Dermis blood vessel endothelial cell (primary cell): Measurements from ENCODE around the gene MT1F. TPM values are rescaled to one million over a fixed set of nuclear protein-coding genes. Genes with fewer than 3 reads are reported as not detected.
"Not testable (repeated sequence)": the region's sequence is repeated elsewhere in the genome, so short reads cannot be mapped to it uniquely, and the experiment has no call there.

Source experiments
- DNase-seq: peaks from one replicate; pipeline ENCODE4 v3.0.0; 2010
- total RNA-seq: library from RNA; depleted of rRNA; stranded (reverse); fragments of >200 nt; gene quantifications from 2 replicates; pipeline ENCODE4 v1.2.3, GENCODE V29; 2014

Gene MT1F
- total RNA-seq, 1 donor from 2014 or later = 0.34 TPM

- no peak for DNase-seq
Observed at GRCh38 chr16:56672761-56673536, 15.2 kb downstream of the MT1F start.

- peak; percentile 43 for DNase-seq
Observed at GRCh38 chr16:56673921-56674320, 16.2 kb downstream of the MT1F start.

DNA sequence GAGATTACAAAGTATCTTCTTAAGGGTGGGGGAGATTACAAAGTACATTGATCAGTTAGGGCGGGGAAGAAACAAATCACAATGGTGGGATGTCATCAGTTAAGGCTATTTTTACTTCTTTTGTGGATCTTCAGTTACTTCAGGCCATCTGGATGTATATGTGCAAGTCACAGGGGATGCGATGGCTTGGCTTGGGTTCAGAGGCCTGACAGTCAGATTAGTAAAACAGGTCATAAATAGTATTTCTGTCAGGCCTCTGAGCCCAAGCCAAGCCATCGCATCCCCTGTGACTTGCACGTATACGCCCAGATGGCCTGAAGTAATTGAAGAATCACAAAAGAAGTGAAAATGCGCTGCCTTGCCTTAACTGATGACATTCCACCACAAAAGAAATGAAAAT lies 16.8 kb downstream of the MT1F start:
- not testable (repeated sequence) for DNase-seq

DNA sequence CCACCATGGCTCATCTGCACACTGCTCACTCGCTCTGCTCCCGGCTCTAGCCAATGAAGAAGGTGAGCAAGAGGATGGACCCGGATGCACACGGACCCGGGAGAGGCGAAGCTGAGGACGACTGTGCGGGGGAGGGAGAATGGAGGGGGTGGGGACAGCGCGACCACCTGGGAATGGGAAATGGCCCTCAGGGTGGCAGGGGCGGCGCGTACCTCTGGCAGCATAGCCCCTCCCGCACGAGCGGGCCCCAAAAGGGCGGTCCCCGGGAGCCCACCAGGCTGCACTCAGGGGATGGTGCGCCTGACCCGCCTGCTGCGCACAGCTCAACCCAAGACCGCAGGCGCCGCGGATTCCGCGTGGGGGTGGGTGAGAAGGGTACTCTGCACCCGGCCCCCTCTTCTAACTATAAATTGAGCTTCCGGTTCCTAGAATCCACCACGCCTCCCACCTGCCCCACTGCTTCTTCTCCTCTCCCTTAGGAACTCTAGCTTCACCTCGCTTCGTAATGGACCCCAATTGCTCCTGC lies 18.0 kb downstream of the MT1F start:
- no peak for DNase-seq

DNA sequence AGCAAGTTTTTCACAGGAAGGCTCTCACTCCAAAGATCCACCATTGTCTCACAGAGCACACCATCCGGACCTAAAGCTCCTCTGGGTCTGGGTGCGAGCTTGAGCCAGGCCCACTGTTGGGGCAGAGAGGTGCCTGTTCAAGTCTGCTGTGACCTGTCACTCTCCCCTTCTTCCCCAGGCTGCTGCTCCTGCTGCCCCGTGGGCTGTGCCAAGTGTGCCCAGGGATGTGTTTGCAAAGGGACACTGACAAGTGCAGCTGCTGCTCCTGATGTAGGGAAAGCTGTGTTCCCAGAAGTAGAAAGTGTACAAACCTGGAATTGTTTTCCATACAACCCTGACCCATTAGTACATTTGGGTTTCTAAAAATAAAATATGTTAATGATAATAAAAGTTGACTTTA lies 19.7 kb downstream of the MT1F start:
- no peak for DNase-seq

GRCh38 chr16:56679078-56679730 lies 21.4 kb downstream of the MT1F start:
- no peak for DNase-seq

- no peak for DNase-seq
Observed at GRCh38 chr16:56679818-56680217, 22.1 kb downstream of the MT1F start.

DNA sequence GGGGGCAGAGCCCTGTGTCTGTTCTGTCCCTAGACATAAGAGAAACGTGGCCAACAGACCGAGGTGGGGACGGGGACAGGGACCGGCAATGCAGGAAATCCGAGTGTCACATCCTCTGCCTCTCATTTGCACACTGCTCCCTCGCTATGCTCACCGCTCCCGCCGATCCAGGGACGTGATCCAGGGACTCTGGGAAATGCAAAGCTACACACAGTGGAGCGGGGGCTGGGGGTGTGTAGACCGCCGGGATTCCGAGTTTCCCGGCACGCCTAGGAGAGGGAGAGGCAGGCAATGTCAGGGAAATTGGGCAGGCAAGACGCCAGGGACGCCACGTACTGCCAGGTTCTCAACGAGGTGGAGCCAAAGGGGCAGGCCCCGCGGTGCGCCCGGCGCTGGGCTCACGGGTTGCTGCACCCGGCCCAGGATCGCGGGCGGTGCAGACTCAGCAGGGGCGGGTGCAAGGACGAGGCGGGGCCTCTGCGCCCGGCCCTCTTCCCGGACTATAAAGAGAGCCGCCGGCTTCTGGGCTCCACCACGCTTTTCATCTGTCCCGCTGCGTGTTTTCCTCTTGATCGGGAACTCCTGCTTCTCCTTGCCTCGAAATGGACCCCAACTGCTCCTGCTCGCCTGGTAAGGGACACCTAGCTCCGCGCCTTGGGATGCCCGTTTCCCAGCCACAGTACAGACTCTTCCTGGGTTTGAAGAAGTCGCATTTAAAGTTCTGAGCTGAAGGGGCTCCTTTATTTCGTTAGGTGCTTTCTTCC lies 24.4 kb downstream of the MT1F start, which contains the start of gene MT1X:
MT1X (plus strand) TSS at position 532 of the 764 bp plus-strand sequence; CDS start at position 603, 71 bp downstream.
- DNase-seq = peak; percentile 83

GRCh38 chr16:56682703-56683397 lies 25.1 kb downstream of the MT1F start:
- no peak for DNase-seq

GRCh38 chr16:56683424-56684172 lies 25.8 kb downstream of the MT1F start:
- DNase-seq = no peak

- DNase-seq = no peak
Observed at GRCh38 chr16:56684256-56684925, 26.6 kb downstream of the MT1F start.

- no peak for DNase-seq
Observed at GRCh38 chr16:56684926-56685590, 27.3 kb downstream of the MT1F start.

DNA sequence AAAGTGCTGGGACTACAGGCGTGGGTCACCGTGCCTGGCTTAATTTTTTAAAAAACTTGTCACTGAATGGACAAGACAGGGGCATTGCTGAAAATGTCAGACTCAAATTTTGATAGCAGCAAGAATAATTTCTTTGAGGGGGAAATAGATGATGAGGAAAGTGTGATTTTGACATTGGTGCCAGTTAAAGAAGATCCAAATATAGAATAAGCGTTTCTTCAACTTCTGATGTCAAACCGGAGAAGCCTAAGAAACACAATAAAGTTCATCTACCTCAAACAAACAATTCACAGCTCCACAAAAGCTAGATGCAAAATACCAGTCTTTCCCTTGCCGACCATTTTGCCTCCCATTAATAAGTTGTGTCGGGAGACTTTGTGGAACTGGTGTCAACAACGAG lies 29.0 kb downstream of the MT1F start:
- DNase-seq = no peak

DNA sequence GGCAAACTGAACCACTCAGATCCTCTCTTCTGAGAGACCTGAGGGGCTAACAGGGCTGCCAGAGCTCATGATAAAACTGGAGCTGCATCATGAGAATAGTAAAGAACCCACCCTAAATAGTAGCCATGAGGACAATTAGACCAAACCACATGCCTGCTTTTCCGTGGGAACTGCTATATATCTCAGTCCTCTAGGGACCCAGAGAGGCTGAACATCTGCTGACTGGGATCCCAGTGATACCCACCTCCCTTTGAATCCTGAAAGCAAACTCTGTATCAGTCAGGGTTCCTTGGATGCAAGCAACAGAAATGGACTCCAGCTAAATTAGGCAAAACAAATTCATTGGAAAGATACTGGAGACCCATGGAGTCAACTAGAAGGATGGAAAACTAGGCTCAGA lies 31.0 kb downstream of the MT1F start:
- DNase-seq = no peak

GRCh38 chr16:56689171-56689570 lies 31.4 kb downstream of the MT1F start:
- DNase-seq = no peak

DNA sequence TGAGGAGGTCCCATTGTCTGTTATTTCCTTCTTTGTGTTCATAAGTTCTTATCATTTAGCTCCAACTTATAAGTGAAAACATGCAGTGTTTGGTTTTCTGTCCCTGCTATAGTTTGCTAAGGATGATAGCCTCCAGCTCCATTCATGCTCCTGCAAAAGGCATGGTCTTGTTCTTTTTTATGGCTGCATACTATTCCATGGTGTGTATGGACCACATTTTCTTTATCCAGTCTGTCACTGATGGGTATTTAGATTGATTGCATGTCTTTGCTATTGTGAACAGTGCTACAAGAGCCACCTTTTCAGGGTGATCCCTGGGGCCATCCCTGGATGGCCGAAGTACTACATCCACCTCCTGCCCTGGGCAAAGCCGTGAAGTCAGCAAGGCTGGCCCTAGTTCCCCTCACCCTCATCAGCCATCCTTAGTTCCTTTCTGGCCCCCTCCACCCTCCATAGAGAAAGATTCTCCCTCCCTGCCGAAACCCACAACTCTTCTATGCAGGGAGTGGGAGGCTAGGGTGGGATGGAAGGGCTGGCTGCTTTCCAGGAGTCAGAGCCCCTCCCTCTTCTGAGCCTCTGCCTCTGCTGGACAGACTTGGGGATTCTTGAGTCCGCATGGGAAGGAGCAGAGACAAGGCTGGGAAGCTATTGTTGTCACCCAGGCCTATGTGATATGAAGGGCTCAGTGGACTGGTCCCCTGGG lies 32.8 kb downstream of the MT1F start:
- no peak for DNase-seq

DNA sequence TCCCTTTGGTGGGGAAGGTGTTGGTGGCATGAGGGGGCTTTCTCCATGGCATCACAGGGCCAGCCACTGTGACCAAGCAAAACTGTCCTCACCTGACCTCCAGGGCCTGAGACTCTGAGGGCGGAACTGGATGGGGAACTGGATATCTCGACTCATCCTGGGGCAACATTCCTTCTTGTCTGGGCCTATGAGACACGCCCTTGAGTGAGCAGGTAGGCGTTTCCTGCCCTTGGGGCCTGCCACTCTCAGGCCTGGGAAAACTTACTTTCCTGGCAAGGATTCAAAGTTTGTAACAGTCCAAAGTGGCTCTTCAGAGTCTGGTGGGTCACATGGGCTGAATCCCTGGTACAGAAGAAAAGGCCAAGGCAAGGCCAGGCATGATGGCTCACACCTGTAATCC lies 34.1 kb downstream of the MT1F start:
- DNase-seq = no peak

GRCh38 chr16:56695246-56695645 lies 37.5 kb downstream of the MT1F start:
- DNase-seq = no peak

GRCh38 chr16:56697456-56698155 lies 39.8 kb downstream of the MT1F start:
- DNase-seq = no peak
